HG03571 (cell line): Measurements from ENCODE around the gene IPO4.

ENCODE experiments used
- ATAC-seq: cut with Tn5 transposase; IDR thresholded peaks from one replicate; pipeline ENCODE4 v1.9.1; 2021; ENCODE audit not compliant: unreplicated experiment

The IPO4 gene

GRCh38 chr14:24194186-24194872 lies 5.7 kb upstream of the IPO4 start:
- ATAC-seq: no peak

DNA sequence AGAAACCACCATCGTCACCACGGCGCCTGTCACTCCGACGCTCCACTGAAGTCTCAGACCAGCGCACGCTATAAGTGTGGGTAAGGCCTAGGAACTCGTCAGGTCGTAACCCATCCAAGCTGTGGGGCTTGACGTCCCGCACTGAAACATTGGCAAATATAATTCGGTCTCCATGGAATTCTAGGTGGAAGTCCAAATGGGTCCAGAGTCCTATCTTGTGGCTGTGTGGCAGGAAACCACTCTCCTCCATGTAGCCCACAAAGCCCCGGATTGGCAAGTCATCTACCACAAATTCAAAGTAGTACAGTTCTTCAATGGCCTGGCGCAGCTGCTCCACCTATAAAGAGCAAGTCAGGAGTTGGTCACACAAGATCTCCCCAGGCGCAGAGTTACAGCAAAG lies 4.3 kb upstream of the IPO4 start:
- ATAC-seq: no peak

DNA sequence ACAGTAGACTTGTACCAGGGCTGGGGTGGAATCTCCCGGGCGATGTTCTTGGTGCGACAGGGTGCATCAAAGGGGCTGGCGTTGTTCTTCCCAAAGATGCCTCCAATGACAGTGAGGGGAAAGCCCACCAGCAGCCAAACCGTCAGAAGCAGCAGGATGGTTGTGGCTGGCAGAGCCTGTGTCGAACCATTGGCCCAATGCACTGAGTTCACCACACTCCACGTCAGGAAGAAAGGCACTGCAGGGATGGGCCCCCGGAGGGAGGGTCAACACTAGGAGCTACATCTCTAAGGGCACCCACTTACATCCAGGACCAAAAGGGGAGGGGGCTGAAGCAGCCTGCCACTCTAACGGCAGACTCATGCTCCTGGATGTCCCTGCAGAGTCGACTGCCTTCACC lies 1.8 kb upstream of the IPO4 start:
- ATAC-seq: no peak

DNA sequence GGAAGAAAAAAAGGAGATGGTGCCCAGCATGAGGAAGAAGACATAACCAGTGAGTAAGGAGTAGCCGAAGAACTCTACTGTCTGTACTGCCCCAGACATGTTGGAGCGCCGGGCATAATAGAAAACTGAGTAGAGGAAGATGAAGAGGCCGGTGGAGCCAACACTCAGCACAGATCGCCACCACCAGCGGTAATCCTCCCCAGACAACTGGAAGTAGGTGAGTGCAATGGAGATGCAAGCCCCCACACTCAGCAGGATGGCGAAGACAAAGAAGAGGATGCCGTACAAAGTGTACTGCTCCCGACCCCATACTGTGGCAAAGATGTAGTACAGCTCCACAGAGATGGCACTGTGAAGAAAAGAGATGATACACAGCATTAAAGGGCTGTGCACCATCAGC lies 844 bp upstream of the IPO4 start:
- no peak for ATAC-seq

GRCh38 chr14:24189059-24189375 lies 401 bp upstream of the IPO4 start:
- no peak for ATAC-seq

- no peak for ATAC-seq
These were observed 1.1 kb downstream of the IPO4 start for GRCh38 chr14:24187539-24187915.

DNA sequence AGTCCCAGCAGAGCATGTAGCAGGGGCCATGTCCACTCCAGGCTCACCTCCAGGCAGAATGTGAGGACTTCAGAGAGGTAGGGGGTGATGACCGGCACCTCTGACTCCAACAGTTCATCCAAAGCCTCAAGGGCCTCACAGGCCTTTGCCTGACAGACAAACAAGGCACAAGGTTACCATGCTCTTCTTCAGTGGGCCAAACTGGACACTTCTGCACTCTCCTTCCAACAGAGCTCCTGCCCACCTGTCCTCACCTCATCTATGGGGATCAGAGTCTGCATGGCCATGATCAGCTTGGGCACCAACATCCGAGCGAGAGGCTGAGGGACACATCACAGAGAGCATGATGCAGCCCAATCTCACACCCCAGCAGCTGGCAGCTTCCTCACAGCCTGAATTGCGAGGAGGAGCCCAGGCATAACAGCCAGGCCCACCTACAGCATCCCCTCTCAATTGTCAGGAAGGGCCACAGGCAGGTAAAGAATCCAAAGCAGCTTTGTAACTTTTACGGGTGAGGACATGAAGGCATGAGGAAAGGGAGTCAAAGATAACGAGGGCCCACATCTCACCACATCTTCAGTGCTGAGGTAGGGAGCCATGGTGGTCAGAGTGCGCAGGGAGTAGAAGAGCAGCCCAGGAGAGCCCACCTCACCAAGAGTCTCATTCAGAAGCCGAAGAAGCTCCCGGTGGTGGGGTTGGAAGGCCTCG lies 1.6 kb downstream of the IPO4 start:
- ATAC-seq: no peak

- no peak for ATAC-seq
These were observed 2.9 kb downstream of the IPO4 start for GRCh38 chr14:24185741-24186140.

GRCh38 chr14:24185026-24185425 lies 3.6 kb downstream of the IPO4 start:
- ATAC-seq: no peak

GRCh38 chr14:24184104-24184970 lies 4.3 kb downstream of the IPO4 start:
- no peak for ATAC-seq

DNA sequence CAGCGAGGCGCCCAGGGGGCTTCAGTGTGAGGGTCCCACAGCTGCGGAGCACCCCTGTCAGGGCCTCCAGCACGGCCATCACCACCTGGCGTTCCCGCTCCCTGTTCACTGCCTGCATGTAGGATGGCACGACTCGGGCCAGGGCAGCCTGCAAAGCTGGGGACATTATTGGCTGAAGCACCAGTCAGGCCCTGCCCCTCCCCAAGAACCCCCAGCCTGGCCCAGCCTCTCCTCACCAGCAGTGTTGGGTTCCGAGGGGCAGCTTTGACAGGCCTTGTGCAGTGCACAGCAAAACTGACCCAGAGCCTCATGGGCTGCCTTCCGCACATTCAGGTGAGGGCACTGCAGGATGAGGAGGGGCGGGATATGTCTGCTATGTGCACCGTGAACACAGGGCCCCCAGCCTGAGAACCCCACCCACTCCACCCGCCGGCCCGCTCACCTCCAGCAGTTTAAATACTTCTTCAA lies 5.6 kb downstream of the IPO4 start:
- ATAC-seq: no peak

DNA sequence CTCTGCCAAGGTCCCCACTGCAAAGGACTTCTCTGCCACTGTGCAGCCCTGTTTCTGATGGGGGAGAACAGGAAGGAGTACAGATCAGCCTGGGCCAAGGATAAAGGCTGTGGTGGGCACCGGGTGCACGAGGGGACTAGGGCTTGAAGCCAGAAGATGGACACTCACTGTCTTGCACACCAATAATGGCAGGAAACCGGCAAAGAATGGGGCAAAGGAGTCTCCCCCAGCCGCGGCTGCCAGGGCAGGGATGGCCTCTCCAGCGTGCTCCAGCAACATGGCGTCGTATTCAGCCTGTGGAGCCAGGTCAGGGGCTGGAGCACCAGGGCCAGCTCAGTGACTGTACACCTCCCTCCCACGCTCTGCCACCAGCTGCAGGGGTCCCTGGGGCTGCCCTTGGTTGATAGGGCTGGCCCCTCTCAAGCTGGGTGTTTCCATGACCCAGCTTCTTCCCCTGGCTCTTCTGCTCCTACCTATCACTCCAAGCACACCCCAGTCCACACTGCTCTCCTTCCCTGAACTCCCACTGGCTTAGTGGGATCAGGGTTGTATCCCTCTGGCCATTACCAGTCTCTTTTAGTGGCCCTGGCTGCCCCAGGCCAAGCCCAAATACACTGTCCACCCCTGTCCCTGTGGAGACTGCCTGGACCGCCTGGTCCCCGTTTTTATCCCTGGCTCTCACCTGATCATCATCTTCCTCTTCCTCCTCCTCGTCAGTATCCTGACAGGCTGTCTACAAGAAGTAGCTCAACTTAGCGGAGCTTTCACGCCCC lies 6.3 kb downstream of the IPO4 start:
- no peak for ATAC-seq

- no peak for ATAC-seq
These were observed 7.1 kb downstream of the IPO4 start for GRCh38 chr14:24181371-24182077.

DNA sequence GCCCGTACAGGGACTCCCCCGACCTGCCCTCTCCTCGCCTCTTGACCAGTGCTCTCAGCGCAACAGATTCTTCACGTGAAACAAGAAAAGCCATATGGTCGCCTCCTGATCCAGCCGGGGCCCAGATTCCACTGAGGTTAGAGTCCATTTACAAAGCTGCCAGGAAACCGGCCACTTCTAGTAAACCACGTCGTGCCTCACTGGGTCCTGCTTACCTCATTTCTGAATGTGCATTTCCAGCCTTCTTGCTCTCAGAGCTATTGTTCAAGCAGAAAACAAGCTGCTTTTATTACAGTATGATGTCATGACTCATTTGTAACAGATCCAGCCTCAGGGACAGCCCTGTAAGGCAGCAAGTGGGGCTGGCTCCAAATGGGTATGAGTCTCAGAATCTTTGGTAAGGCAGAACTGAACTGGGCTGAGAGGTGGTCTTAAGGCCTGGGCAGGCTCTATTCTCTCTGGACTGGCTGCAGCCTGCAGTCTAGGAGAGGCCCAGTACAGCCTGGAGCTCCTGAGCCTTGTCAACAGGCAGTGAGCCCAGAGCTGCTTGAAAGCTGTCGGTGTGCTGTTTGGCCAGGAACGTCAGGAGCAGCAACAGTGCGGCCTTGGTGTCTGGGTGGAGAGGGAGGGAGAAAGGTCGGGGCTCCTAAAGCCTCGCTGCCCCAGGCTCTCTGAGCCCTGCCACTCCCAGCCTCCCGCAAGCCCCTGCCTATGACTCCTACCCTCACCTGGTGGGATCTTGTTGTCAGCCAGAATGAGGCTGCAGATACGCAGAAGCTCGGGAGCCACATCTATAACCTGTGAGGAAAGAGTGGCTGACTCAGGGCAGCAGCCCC lies 8.4 kb downstream of the IPO4 start:
- no peak for ATAC-seq

GRCh38 chr14:24179294-24179960 lies 9.2 kb downstream of the IPO4 start:
- ATAC-seq: no peak

GRCh38 chr14:24178399-24179178 lies 10.0 kb downstream of the IPO4 start:
- no peak for ATAC-seq

- no peak for ATAC-seq
These were observed 10.7 kb downstream of the IPO4 start for GRCh38 chr14:24177891-24178290.

DNA sequence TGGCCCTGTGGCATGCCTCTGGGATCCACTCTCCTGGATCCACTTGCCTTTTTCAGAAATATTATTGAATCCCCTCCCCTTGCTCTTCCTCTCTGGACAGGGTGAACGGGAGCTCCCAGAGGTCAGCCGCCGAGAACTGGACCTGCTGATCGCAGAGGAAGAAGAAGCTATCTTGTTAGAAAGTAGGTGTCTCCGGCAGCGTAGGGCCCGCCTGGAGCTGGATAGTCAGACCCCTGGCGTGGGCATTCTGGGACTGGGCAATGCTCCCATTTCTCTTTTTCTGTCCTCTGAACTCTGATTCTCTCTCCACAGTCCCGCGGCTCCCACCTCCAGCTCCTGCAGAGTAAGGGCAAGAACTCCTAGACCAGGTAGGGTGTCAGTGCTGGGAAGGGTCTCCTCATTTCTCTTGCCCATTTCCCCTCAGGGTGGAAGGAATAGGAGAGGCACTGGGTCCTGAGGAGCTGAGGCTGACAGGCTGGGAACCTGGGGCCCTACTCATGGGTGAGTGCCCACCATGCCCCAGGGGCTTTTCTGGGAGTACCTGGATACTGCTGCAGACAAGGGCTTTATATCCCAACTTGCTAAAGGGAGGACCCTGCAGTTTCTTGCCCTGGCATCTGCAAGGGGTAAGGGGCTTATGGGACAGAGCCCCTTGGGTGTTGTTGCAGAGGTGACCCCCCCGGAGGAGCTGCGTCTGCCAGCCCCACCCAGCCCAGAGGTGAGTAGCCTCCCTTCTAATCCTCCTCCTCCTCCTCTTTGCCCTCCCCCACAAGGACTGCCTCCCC lies 11.4 kb downstream of the IPO4 start:
- no peak for ATAC-seq
